ENCODE results near the gene ABCB9.

DNA sequence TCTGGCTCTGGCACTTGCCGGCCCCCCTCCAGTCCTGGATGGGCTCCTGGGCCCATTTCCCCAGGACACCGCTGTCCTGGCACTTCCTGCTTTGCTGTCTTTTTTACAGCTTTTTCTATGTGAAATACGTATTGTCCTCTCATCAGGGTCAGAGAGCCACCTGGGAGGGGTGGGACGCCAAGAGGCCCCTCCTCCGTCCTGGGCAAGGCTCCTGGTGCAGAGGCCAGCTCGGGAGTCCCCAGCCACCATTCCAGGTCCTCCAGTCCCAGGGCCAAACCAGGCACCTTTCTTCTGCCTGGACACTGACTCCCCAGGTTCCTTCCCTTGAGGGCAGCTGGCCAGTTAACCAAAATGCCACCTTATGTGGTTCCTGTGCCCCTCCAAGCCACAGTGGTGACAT, 37.0 kb upstream of the ABCB9 start:
- TF ChIP-seq CTCF (IDR thresholded peaks at IDR 0.05) (no peak), POLR2A (IDR thresholded peaks at IDR 0.05) (no peak)
